Heart left ventricle (tissue), 16 donors: Measurements from ENCODE around the gene SLC24A5. TPM values are rescaled to one million over a fixed set of nuclear protein-coding genes. Genes with fewer than 3 reads are reported as not detected.

Experiments
- ATAC-seq, 4 donors: fragments of 200-7000 bp; cut with Tn5 transposase; one replicate each; pipeline ENCODE4 v1.9.1; 2020 to 2022; ENCODE audit warnings: moderate library complexity in 4 of 4, mild to moderate bottlenecking in 3 of 4, moderate number of reproducible peaks in 1 of 4
- DNase-seq, 5 donors: peaks; one replicate each; pipeline ENCODE4 v3.0.0-alpha.2; 2020
- H3K27ac ChIP-seq, 12 donors: fragments of 200-600 bp; sonication (generic) in 4 of 12; one replicate each; pipeline versions ENCODE4 v1.5.0 to v1.8.0; 2016 to 2022; ENCODE audit warnings: mild to moderate bottlenecking in 2 of 12
- H3K27me3 ChIP-seq, 9 donors: fragments of 200-600 bp; sonication (generic) in 2 of 9; one replicate each; pipeline versions ENCODE4 v1.5.1 to v1.8.0; 2016 to 2022; ENCODE audit warnings: mild to moderate bottlenecking in 3 of 9
- H3K36me3 ChIP-seq, 9 donors: fragments of 200-600 bp; sonication (generic) in 2 of 9; one replicate each; pipeline versions ENCODE4 v1.5.0 to v1.8.0; 2018 to 2022; ENCODE audit warnings: mild to moderate bottlenecking in 2 of 9
- H3K4me1 ChIP-seq, 12 donors: fragments of 200-600 bp; sonication (generic) in 4 of 12; one replicate each; pipeline versions ENCODE4 v1.5.0 to v1.8.0; 2016 to 2022; ENCODE audit warnings: mild to moderate bottlenecking in 3 of 12
- H3K4me3 ChIP-seq, 12 donors: fragments of 200-600 bp; sonication (generic) in 4 of 12; one replicate each; pipeline versions ENCODE4 v1.5.0 to v1.8.0; 2017 to 2022; ENCODE audit warnings: mild to moderate bottlenecking in 9 of 12, moderate library complexity in 4 of 12
- H3K9me3 ChIP-seq, 12 donors: fragments of 200-600 bp; sonication (generic) in 4 of 12; one replicate each; pipeline versions ENCODE4 v1.5.0 to v1.8.0; 2016 to 2022; ENCODE audit warnings: mild to moderate bottlenecking in 1 of 12
- POLR2A ChIP-seq, 2 donors: fragments of 450-650 bp; IDR thresholded peaks; one replicate each; pipeline ENCODE4 v1.6.1; 2017; ENCODE audit warnings: antibody characterized with exemption in 2 of 2, mild to moderate bottlenecking in 2 of 2, moderate library complexity in 2 of 2
- WGBS, 4 donors: extraction: QIAGEN DNeasy Blood & Tissue Kit in 2 of 4; methylation state at CpG; one replicate each; pipeline versions ENCODE4 v1.1.5 to v1.1.7; 2013 to 2018; 5-methylcytosine and 5-hydroxymethylcytosine counted together
- intact Hi-C, 10 donors: fragments of 100-400 bp; cut with DNase I; formaldehyde crosslinking; loops; one replicate each; pipeline versions ENCODE4 v1.11.1 to v1.14.2; 2022
- polyA plus RNA-seq, 2 donors: library from polyadenylated mRNA; stranded (reverse); fragments of 200-250 nt; gene quantifications; one replicate each; pipeline ENCODE4 v1.2.3, GENCODE V29; 2013
- total RNA-seq, 9 donors: library from RNA; depleted of rRNA in 2 of 9; stranded (reverse); fragments of >200 nt in 2 of 9; fragmentation: NEBNext Ultra II Directional in 3 of 9; extraction: Animal tissue kit (Norgen Biotek cat#: 25700) in 3 of 9; gene quantifications; one replicate each; pipeline versions ENCODE4 v1.1.0 to v1.2.4, GENCODE V29; 2016 to 2023
- TF ChIP-seq, protein P1 (sequence below), 12 donors: fragments of 200-600 bp; sonication (generic) in 4 of 12; IDR thresholded peaks; one replicate each; pipeline versions ENCODE4 v1.5.0 to v1.8.0; 2018 to 2022; ENCODE audit warnings: antibody characterized with exemption in 12 of 12, mild to moderate bottlenecking in 5 of 12
- donor health status: ischemic (EF 13 %, LVEDD 7.1; RV severe dilation, severe dysfunction).
- donor health status: healthy with polysubstance abuse.
- donor health status: DM: no; HTN: yes; CAD: no.
- donor health status: DM: no; HTN: no; CAD: no.
- donor health status: ischemic (EF 25% LVEDD 6.9; RV normal size, moderate dysfunction).
- donor health status: ischemic (EF 25% LVEDD 5.7; RV mildly dilated, moderate dysfunction).
- donor health status: healthy.
- donor health status: DM: yes; HTN: yes; CAD: no.
- donor health status: ischemic (EF 35%, LVEDD 5.7; RV mildly dilated, moderate dysfunction).
- donor health status: nonischemic (EF 11% LVEDD 7.7; RV severe dilation, severe dysfunction).
- donor health status: DM: yes; HTN: yes; CAD: no.
- donor health status: PGD.
- donor health status: ischemic (EF 29% LVEDD 5.4; RV normal size, mild dysfunction).
- donor health status: nonischemic (EF 23%, LVEDD 6.1; RV moderate dilation, normal function).

Gene SLC24A5
- total and polyA plus RNA-seq, 11 donors = not detected

DNA sequence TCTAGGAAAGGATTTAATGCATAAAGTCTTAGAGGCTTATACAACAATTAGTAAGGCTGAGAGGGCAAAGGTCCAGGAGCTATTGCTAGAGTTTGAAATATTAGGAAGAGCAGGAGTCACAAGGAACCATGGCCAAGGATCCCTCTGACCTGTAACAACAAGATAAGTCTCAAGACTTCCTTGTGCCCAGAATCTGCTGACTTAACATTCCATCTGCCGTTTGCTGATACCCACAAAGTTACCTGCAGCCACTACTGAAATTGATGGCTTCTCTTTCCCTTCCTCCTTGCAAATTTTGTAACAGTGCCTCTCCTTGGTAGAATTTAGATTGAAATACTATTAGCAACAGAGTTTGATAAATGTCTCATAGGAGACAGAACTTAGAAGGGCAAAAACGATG lies 62.0 kb downstream of the SLC24A5 start:
- ATAC-seq (no peak), DNase-seq (no peak)
- Histone ChIP-seq H3K9me3 (no peaks in the 10 kb centered on the region), H3K4me3 (no peak overlapping the region), H3K36me3 (no peaks in the 10 kb centered on the region), H3K27ac (no peak overlapping the region), H3K27me3 (peaks cover 0 to 20% (median 0%) of the 10 kb centered on the region in 9 donors), H3K4me1 (peaks cover 0 to 9% (median 0%) of the 10 kb centered on the region in 12 donors)
- WGBS, 4 donors = 42 to 58% (median 48%) methylated on average over 2 of the region's 2 CpGs
- intact Hi-C loops = no loop called here
- TF ChIP-seq POLR2A (IDR thresholded peaks at IDR 0.05) = no peak
- TF ChIP-seq, protein P1, sequence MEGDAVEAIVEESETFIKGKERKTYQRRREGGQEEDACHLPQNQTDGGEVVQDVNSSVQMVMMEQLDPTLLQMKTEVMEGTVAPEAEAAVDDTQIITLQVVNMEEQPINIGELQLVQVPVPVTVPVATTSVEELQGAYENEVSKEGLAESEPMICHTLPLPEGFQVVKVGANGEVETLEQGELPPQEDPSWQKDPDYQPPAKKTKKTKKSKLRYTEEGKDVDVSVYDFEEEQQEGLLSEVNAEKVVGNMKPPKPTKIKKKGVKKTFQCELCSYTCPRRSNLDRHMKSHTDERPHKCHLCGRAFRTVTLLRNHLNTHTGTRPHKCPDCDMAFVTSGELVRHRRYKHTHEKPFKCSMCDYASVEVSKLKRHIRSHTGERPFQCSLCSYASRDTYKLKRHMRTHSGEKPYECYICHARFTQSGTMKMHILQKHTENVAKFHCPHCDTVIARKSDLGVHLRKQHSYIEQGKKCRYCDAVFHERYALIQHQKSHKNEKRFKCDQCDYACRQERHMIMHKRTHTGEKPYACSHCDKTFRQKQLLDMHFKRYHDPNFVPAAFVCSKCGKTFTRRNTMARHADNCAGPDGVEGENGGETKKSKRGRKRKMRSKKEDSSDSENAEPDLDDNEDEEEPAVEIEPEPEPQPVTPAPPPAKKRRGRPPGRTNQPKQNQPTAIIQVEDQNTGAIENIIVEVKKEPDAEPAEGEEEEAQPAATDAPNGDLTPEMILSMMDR (IDR thresholded peaks at IDR 0.05) = no peak

DNA sequence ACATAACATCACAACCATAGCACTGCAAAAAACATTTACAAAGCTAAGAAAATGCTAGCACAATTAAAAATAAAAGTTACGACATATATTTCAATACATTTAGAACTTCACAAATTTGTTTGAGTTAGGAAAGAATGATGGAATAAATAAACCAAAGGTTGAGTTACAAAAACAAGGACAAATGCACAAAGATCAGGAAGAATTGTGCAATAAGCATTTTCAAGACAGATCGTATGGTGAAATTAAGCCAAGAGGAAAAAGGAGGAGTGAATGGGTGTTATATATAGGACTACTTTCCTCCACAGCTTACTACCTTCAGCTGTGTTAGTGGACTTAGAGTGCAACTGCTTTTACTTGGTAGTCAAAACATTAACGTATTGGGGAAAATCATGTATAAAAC lies 64.7 kb downstream of the SLC24A5 start:
- Histone ChIP-seq H3K27ac (no peak overlapping the region), H3K4me3 (no peak overlapping the region), H3K4me1 (no peaks in the 10 kb centered on the region), H3K9me3 (no peaks in the 10 kb centered on the region), H3K36me3 (no peaks in the 10 kb centered on the region), H3K27me3 (peaks cover 0 to 7% (median 0%) of the 10 kb centered on the region in 9 donors)
- DNase-seq (no peak), ATAC-seq (no peak)
- 73 to 79% (median 78%) methylated on average over 3 of the region's 3 CpGs for WGBS, 4 donors
- intact Hi-C loops = no loop called here
- no peak for TF ChIP-seq POLR2A (IDR thresholded peaks at IDR 0.05)
- TF ChIP-seq, protein P1 (IDR thresholded peaks at IDR 0.05) = no peak

DNA sequence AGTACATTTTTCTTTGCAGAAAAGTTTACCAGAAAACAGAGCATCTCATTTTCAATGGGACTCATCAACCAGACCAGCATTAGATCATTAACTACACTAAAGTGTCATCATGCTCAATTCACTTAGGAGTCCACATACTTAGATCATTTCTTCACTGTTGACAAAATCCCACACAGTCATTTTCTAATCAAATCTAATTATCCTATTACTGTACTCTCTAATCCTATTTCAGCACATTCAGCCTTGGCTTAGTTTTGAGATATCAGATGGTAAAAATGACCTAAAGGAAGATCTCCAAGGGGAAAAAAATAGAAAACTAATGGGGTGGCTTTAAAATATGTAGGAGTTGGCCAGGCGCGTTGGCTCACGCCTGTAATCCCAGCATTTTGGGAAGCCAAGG lies 65.5 kb downstream of the SLC24A5 start:
- peaks cover 0 to 2% (median 0%) of the 10 kb centered on the region in 12 donors for H3K4me1 ChIP-seq
- H3K4me3 ChIP-seq = no peak overlapping the region
- TF ChIP-seq POLR2A (IDR thresholded peaks at IDR 0.05) = no peak
- TF ChIP-seq, protein P1 (IDR thresholded peaks at IDR 0.05) = no peak
- no peaks in the 10 kb centered on the region for H3K9me3 ChIP-seq
- DNase-seq = no peak
- H3K36me3 ChIP-seq = no peaks in the 10 kb centered on the region
- ATAC-seq = no peak
- H3K27ac ChIP-seq = no peak overlapping the region
- intact Hi-C loops = no loop called here
- H3K27me3 ChIP-seq = peaks cover 0 to 7% (median 0%) of the 10 kb centered on the region in 9 donors
- WGBS, 4 donors = 93 to 95% (median 95%) methylated on average over 3 of the region's 3 CpGs

DNA sequence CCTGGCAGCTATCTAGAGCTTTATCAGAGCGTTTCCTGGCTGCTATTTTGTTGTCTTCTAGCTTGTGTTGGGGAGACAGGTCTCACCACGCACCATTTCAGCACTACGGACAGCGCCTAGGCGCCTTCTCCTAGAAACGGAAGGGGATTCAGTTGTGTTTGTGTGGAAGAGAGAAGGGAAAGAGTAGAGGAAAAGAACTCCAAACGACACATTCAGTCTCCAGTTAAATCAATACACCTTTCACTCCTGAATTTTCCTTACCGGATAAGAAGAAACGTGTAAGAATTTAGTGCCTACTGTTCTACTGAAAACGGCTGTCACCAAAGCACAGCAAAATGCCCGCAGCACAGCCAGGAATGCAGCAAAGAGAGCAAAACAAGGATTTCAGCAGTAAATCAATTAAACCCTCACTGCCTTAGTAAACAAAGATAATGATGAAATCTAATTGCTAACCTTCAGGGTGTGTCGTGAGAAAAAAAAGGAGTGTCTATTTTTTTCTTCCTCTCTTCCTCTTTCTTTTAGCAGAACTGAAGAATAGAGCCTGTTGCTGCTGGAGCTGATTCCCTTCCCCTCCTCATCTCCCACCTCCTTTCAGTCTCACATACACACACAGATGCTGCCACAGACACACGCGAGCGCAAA lies 70.3 kb downstream of the SLC24A5 start:
- DNase-seq (peak; percentile 45 to 75 (median 64)), ATAC-seq (peak in 2 of 4 donors; percentile 64 to 68)
- peaks cover 0 to 7% (median 0%) of the 10 kb centered on the region in 12 donors for H3K4me1 ChIP-seq
- TF ChIP-seq, protein P1 (IDR thresholded peaks at IDR 0.05) = no peak
- TF ChIP-seq POLR2A (IDR thresholded peaks at IDR 0.05) = no peak
- intact Hi-C loops = no loop called here
- H3K27ac ChIP-seq = no peak overlapping the region
- peaks cover 0 to 28% (median 6%) of the 10 kb centered on the region in 9 donors for H3K27me3 ChIP-seq
- no peaks in the 10 kb centered on the region for H3K36me3 ChIP-seq
- no peaks in the 10 kb centered on the region for H3K9me3 ChIP-seq
- no peak overlapping the region for H3K4me3 ChIP-seq
- WGBS, 4 donors = 4 to 6% (median 5%) methylated on average over 15 of the region's 15 CpGs
